Keratinocyte (primary cell): ENCODE data around the gene SGSM1. TPM values are rescaled to one million over a fixed set of nuclear protein-coding genes. Genes with fewer than 3 reads are reported as not detected.

ENCODE experiments used
- DNase-seq: peaks from one replicate; pipeline ENCODE4 v3.0.0-alpha.2; 2011; ENCODE audit warnings: low read depth, missing footprints, low spot score
- FAIRE-seq: peaks from 2 replicates; lab custom pipeline; 2011; peaks lifted over from hg19 to GRCh38; lab: Jason Lieb, UNC
- H2AFZ ChIP-seq: 2 replicates; pipeline ENCODE4 v1.6.0; 2012; ENCODE audit warnings: low read length, control low read depth, inconsistent platforms; ENCODE audit not compliant: control insufficient read depth
- H3K27ac ChIP-seq: 2 replicates; pipeline ENCODE4 v1.5.1; 2011; ENCODE audit warnings: low read length; ENCODE audit not compliant: control insufficient read depth, insufficient read depth
- H3K27me3 ChIP-seq: 3 replicates; pipeline ENCODE4 v1.6.0; 2011; ENCODE audit warnings: low read length; ENCODE audit not compliant: control insufficient read depth, insufficient read depth; ENCODE audit errors: extremely low read depth
- H3K36me3 ChIP-seq, 2 experiments: 2 replicates in 1 of 2; 3 replicates in 1 of 2; pipeline ENCODE4 v1.5.1; 2011; ENCODE audit warnings: low read length in 2 of 2, mild to moderate bottlenecking in 1 of 2; ENCODE audit not compliant: control insufficient read depth in 2 of 2, insufficient read depth in 2 of 2; ENCODE audit errors: extremely low read depth in 1 of 2
- H3K4me1 ChIP-seq: 3 replicates; pipeline ENCODE4 v1.5.1; 2011; ENCODE audit warnings: low read length; ENCODE audit not compliant: control insufficient read depth, insufficient read depth; ENCODE audit errors: extremely low read depth
- H3K4me2 ChIP-seq: 3 replicates; pipeline ENCODE4 v1.6.0; 2011; ENCODE audit warnings: low read depth, low read length; ENCODE audit not compliant: control insufficient read depth, insufficient read depth; ENCODE audit errors: extremely low read depth
- H3K4me3 ChIP-seq, 3 experiments: fragments of 200-600 bp in 1 of 3; sonication (generic) in 1 of 3; 2 replicates in 2 of 3; 3 replicates in 1 of 3; pipeline ENCODE4 v1.5.1; 2011 to 2016; ENCODE audit warnings: low read length in 3 of 3, mild to moderate bottlenecking in 3 of 3, control low read depth in 2 of 3, inconsistent platforms in 1 of 3, low read depth in 1 of 3, mixed read lengths in 1 of 3, mixed run types in 1 of 3, moderate library complexity in 1 of 3; ENCODE audit not compliant: control insufficient read depth in 2 of 3, insufficient read depth in 2 of 3; ENCODE audit errors: extremely low read depth in 1 of 3
- H3K79me2 ChIP-seq: 2 replicates; pipeline ENCODE4 v1.6.0; 2012; ENCODE audit warnings: low read length; ENCODE audit not compliant: control insufficient read depth, insufficient read depth
- H3K9ac ChIP-seq: 3 replicates; pipeline ENCODE4 v1.6.0; 2011; ENCODE audit warnings: low read length; ENCODE audit not compliant: control insufficient read depth, insufficient read depth; ENCODE audit errors: extremely low read depth
- H3K9me1 ChIP-seq: 3 replicates; pipeline ENCODE4 v1.6.0; 2011; ENCODE audit warnings: low read length; ENCODE audit not compliant: control insufficient read depth, insufficient read depth; ENCODE audit errors: extremely low read depth
- H3K9me3 ChIP-seq: 2 replicates; pipeline ENCODE4 v1.5.1; 2012; ENCODE audit warnings: low read depth, low read length; ENCODE audit not compliant: control insufficient read depth
- H4K20me1 ChIP-seq: 3 replicates; pipeline ENCODE4 v1.6.0; 2011; ENCODE audit warnings: low read length; ENCODE audit not compliant: control insufficient read depth, insufficient read depth; ENCODE audit errors: extremely low read depth
- CTCF ChIP-seq, 3 experiments: IDR thresholded peaks in 1 of 3; conservative IDR thresholded peaks in 1 of 3; optimal IDR thresholded peaks in 1 of 3; 2 replicates in 2 of 3; 3 replicates in 1 of 3; pipeline versions ENCODE3 to v1.5.1; 2011; ENCODE audit warnings: low read length in 3 of 3, mild to moderate bottlenecking in 3 of 3, moderate library complexity in 2 of 3, control low read depth in 1 of 3, inconsistent platforms in 1 of 3; ENCODE audit not compliant: insufficient read depth in 2 of 3; ENCODE audit errors: extremely low read depth in 1 of 3
- EZH2 ChIP-seq: IDR thresholded peaks from one replicate; pipeline ENCODE4 v1.6.1; 2012; ENCODE audit warnings: inconsistent platforms, mild to moderate bottlenecking, low read length, moderate library complexity
- dilution Hi-C: fragments of 300-500 bp; cut with MboI; formaldehyde crosslinking; loops from one replicate; pipeline ENCODE4 v1.7.0; 2020; ENCODE audit warnings: low sequenced_read_pairs; ENCODE audit not compliant: extremely low pct_ligation_motif_present
- polyA plus RNA-seq, 5 experiments: library from polyadenylated mRNA; depleted of rRNA in 3 of 5; stranded (reverse) in 3 of 5; stranded (forward) in 1 of 5; unstranded in 1 of 5; fragments of >200 nt; gene quantifications; 1 replicate in 1 of 5; 2 replicates in 3 of 5; 3 replicates in 1 of 5; pipeline versions ENCODE4 v1.2.1 to v1.2.3, GENCODE V29; 2011 to 2012; ENCODE audit warnings: missing spikeins in 2 of 5, low read depth in 1 of 5, low replicate concordance in 1 of 5

The SGSM1 gene
- polyA plus RNA-seq, 1 donor (not counting 4 experiments of a cell fraction or from before 2014, with no cell fraction given), result not detected

DNA sequence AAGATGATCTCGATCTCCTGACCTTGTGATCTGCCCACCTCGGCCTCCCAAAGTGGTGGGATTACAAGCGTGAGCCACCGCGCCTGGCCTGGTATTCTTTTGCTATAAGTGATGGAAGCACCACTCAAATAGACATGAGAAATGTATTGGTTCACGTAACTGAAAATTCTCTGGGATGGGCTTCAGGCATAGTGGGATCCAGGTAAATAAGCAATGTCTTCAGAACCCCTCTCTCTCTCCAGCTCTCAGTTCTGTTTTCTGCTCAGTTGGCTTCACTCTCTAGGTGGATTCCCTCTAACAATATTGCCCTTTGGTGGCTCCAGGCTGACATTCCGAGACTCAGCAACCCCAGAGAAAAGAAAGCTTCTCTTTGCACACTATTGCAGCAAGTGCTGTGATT is 141.4 kb downstream of the SGSM1 start:
- no peaks in the 10 kb centered on the region for H3K27me3 ChIP-seq
- no peak overlapping the region for H2AFZ ChIP-seq
- peaks cover 19% of the 10 kb centered on the region for H3K4me1 ChIP-seq
- no peaks in the 10 kb centered on the region for H3K9me1 ChIP-seq
- H3K4me2 ChIP-seq, result no peak overlapping the region
- H3K79me2 ChIP-seq, result no peaks in the 10 kb centered on the region
- TF ChIP-seq CTCF (optimal IDR thresholded peaks at IDR 0.05 in 1 of 3, IDR thresholded peaks at IDR 0.05 in 1 of 3, conservative IDR thresholded peaks at IDR 0.05 in 1 of 3; ENCODE audit: extremely low read depth in 1 of 3, insufficient read depth in 2 of 3, low read length in 3 of 3) (no peak), EZH2 (no peak)
- no peak overlapping the region for H3K9ac ChIP-seq
- DNase-seq (no peak), FAIRE-seq (no peak)
- dilution Hi-C loops, result no loop called here
- H3K27ac ChIP-seq, result no peak overlapping the region
- H3K9me3 ChIP-seq, result no peaks in the 10 kb centered on the region
- no peak overlapping the region for H3K4me3 ChIP-seq
- no peaks in the 10 kb centered on the region for H3K36me3 ChIP-seq
- H4K20me1 ChIP-seq, result peaks cover 2% of the 10 kb centered on the region

- Histone ChIP-seq H3K9ac (no peak overlapping the region), H3K36me3 (no peaks in the 10 kb centered on the region), H3K27me3 (no peaks in the 10 kb centered on the region), H3K4me1 (peaks cover 19% of the 10 kb centered on the region), H3K9me3 (no peaks in the 10 kb centered on the region), H2AFZ (no peak overlapping the region), H3K27ac (no peak overlapping the region), H3K9me1 (no peaks in the 10 kb centered on the region), H3K4me3 (no peak overlapping the region), H4K20me1 (peaks cover 2% of the 10 kb centered on the region), H3K4me2 (no peak overlapping the region), H3K79me2 (peaks cover under 1% of the 10 kb centered on the region)
- dilution Hi-C loops, result no loop called here
- TF ChIP-seq CTCF (optimal IDR thresholded peaks at IDR 0.05 in 1 of 3, IDR thresholded peaks at IDR 0.05 in 1 of 3, conservative IDR thresholded peaks at IDR 0.05 in 1 of 3; ENCODE audit: extremely low read depth in 1 of 3, insufficient read depth in 2 of 3, low read length in 3 of 3) (no peak), EZH2 (no peak)
- FAIRE-seq, result peak; percentile 32
- no peak for DNase-seq
These were observed 141.9 kb downstream of the SGSM1 start for GRCh38 chr22:24947881-24948280.
